GM21526 (cell line): Measurements from ENCODE around the gene U2AF2.
"Not testable (repeated sequence)": the region's sequence is repeated elsewhere in the genome, so short reads cannot be mapped to it uniquely, and the experiment has no call there.

Experiments used
- ATAC-seq: cut with Tn5 transposase; IDR thresholded peaks from one replicate; pipeline ENCODE4 v1.9.1; 2021; ENCODE audit warnings: moderate library complexity; ENCODE audit not compliant: unreplicated experiment, low FRiP score

Gene U2AF2

GRCh38 chr19:55700813-55701212 is 46.0 kb downstream of the U2AF2 start:
- ATAC-seq = no peak

DNA sequence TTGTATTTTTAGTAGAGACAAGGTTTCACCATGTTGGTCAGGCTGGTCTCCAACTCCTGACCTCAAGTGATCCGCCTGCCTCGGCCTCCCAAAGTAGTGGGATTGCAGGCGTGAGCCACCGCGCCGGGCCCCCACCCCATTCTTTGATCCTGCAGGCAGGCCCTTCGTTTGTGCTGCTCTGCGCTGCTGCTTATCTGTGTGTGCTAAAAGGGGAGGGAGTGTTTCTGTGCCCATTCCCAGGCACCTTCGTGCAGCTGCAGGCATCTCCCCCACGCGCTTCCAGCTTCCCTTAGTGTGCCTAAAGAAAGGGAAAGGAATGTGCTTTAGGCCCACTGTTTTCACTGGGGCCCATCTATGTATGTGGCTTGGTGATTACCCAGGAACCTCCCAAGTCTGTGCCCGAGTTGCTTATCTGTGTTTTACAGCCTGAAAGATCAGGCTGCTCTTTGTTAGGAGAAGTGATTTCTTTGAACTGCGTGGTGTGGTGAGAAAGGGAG is 47.3 kb downstream of the U2AF2 start:
- no peak for ATAC-seq

GRCh38 chr19:55703790-55704215 is 49.0 kb downstream of the U2AF2 start:
- no peak for ATAC-seq

GRCh38 chr19:55704494-55705245 is 49.8 kb downstream of the U2AF2 start:
- no peak for ATAC-seq

GRCh38 chr19:55705972-55706371 is 51.1 kb downstream of the U2AF2 start:
- ATAC-seq = no peak

DNA sequence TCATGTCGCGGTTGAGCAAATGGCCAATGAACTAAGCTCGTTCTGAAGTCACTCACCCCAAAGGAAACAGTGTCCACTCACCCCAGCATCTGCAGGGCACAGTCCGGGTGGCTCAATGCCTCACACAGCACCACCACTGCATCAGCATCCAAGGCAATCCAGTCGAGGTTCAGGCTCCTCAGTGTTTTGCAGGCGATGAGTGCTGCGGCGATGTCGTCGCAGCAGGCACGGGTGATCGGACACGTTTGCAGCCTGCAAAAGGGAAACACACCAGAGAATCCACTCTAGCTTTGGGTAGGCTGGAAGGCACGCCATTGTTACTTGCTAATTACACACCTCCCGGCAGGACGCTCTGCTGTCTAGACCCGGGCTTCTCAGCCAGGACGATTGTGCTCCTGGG is 56.9 kb downstream of the U2AF2 start:
- no peak for ATAC-seq

GRCh38 chr19:55712804-55713631 is 58.2 kb downstream of the U2AF2 start:
- ATAC-seq = no peak

- no peak for ATAC-seq
Measured at GRCh38 chr19:55716531-55716930, 61.7 kb downstream of the U2AF2 start.

DNA sequence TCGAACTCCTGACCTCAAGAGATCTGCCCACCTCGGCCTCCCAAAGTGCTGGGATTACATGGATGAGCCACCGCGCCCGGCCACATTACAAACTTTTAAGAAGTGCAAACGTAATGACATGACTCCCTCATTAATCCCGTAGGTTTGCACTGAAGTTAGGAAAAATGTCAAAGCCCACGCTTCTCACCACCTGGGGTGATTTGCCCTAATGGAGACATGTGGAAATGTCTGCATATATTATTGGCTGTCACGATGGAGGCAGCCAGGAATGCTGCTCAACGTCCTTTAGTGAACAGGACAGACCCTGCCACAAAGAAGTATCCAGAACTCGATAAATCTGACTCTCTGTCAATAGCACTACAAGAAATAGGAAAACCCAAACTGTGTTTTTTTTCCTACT is 62.4 kb downstream of the U2AF2 start:
- ATAC-seq = no peak

- ATAC-seq = not testable (repeated sequence)
Measured at GRCh38 chr19:55717879-55718711, 63.3 kb downstream of the U2AF2 start.

DNA sequence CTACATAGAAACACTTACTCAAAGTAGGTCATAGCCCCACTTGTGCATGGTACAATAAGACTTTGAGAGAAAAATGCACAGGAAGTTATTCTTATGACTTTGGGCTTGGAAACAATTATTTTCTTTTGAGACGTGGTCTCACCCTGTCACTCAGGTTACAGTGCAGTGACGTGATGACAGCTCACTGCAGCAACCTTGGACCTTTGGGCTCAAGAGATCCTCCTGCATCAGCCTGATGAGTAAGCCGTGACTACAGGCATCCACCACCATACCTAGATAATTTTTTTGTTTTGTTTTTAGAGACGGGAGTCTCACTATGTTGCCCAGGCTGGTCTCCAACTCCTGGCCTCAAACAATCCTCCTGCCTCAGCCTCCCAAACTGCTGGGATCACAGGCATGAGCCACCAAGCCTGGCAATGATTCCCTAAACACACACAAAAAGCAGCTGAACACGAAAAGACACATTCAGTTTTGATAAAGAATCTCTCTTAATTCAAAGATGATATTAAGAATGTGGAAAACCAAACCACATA is 65.4 kb downstream of the U2AF2 start:
- ATAC-seq = no peak

DNA sequence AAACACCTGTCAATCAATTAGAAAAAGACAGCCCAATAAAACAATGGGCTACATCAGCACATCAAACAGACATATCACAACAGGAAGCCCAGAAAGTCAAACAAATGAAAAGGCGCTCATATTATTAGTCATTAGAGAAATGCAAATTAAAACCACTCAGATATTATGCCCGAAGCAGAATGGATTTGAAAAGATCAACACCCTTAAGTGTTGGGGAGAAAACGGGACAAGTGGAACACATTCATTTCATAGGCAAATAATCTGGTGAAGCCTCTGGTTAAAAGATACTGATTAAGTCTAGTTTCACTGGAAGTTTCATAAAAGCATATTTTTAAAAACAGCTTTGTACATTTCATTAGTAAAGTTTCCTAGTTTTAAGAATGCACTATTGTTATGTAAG is 66.0 kb downstream of the U2AF2 start:
- no peak for ATAC-seq

- ATAC-seq = no peak
Measured at GRCh38 chr19:55723491-55723890, 68.7 kb downstream of the U2AF2 start.
